Measurements from ENCODE around the gene GUCY1B1.

GUCY1B1 gene

DNA sequence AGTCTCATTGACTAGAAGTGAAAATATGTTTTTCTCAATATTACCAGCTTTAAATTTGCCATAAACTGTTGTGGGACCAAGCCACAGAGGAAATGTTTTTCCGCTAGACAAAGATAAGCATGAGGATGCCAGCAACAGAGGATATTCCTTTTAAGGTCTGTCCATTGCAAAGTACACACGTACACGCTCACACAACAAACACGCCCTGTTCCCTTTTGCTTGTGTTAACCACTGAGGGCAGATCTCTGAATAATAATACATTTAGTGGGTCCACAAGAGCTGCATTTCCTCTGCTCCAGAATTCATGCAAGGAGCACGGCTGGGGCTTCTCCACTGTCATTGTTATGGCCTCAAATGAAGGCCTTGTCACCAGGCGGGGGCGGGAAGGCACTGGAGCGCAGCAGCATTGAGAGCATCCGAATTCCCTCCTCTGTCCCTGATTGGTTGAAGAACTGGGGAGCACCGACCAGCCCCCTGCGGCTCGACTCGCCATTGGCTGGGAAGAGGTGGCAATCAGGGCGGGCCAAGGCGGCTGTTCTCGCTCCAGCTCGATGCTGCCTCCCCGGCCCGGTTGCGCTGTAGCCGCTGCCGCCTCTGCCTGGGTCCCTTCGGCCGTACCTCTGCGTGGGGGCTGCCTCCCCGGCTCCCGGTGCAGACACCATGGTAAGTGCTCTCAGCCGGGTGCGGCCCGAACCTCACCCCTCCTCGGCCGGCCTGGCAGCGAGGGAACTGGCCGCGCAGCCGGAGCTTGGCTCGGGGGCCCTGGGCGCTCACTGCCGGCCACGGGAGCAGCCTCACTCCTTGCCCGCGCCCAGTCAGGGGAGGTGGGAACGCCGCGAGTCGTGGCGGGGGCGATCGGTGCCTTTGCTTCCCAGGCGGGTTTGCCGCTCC, at the start of gene GUCY1B1:
GUCY1B1 (plus strand) TSS at position 541 of the 891 bp plus-strand sequence; CDS start at position 661, 120 bp downstream.
- DNase-seq, result peak; percentile 75 to 81

DNA sequence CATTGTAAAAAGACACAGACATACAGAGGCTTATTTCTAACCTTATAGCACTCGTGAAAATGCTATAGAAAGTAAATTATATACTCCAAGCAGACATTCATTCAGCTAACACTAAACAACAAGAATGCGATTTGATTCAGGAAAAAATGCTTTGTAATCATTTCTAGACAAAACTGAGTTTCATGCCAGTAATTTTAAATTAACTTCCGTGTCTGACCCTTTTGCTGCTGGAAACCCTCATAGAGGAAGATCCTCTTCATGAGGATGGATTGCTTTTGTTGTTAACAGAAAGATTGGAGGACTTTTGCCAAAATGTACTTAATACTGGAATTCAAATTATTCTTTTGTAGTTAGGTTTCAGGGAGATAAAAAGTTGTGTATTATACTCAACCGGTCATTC, 48.9 kb upstream of the GUCY1B1 start:
- DNase-seq, result no peak

DNA sequence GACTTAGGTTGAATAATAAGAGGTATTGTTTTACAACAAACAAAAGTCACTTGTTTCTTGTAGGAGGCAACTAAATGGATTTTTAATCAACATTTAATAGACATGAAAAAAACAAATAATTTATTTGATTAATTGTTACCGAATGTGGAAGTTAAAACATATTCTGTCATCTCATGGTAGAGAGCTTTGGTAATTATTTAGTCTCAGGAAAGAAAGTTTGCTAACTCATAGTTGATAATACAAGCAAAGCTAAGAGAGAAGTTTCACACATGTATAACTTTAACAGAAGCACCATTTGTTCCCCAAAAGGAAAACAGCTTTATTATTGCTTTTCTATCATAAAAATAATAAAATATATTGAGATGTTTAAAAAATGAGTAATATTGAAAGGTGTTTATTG, 47.3 kb upstream of the GUCY1B1 start:
- DNase-seq, result no peak

DNA sequence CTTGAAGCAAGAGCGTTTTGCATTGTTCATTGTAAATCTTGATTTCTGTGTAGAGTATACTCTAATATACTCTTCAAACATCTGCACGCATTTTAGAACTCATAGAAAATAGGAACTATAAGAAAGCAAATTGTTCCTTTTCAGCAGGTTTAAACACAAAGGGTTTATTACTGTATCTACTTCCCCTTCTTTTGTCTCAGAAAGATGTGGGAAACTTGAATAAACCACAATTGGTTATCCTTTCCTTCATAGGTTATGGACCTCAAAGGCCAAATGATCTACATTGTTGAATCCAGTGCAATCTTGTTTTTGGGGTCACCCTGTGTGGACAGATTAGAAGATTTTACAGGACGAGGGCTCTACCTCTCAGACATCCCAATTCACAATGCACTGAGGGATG, 46.0 kb upstream of the GUCY1B1 start:
- DNase-seq, result no peak

DNA sequence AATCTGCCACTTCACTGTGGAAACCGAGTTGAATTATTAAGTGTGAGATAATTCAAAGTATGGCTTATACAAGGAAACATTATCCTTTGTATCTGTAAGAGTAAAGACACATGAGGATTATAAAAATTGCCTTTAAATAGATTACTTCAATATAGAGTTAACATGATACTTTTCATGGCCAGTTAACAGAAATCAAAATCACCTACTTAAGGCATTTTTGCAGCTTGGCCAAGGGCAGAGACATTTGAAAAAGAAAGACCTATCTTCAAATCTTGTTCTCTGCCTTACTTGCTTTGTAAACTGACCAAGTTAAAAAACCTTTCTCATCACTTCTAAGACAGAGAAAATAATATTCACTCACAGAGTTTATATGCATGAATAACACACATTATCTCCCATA, 44.9 kb upstream of the GUCY1B1 start:
- DNase-seq, result no peak

DNA sequence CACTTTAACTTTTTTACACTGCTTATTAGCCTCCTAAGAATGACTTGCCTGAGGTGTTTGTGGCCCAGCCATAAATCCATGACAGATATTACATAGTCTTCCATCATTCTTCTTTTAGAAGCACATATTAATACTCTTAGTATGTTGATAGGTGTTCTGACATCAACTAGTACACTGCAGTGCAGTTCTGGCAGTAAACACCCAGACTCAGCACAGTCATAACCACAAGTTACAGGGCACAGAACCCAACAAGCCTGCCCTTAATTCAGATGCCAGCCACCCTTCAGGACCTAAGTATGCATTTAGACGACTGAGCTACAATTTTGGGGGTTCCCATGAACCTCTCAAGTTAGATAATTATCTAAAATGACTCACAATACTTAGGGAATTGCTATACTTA, 36.5 kb upstream of the GUCY1B1 start:
- no peak for DNase-seq

DNA sequence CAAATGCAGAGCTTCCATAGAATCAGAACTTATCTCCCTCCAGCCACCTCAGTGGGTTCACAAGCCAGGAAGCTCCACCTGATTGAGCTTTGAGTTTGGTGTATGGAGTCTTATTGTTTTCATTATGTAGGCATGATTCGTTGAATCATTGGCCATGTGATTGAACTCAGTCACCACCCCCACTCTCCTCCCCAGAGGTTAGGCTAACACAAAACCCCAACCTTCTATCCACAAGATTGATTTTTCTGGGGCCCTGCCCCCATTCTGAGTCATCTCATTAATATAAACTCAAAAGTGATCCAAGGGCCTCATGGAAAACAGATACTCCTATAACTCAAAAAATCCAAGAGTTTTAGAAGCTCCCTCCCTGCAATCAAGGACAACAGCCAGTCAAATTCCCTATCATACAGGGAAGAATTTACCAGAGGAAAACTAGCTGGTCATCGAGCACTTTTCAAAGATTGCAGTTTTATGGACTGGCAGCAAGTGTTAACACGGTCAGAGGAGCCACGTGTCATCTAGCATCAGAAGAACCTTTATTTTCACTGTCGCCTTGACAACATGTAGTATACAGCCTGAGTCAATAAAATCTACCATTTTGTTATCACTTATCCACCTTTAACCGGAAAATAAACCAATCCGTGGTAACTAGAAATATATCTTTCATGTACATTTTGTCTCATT, 35.9 kb upstream of the GUCY1B1 start:
- no peak for DNase-seq

DNA sequence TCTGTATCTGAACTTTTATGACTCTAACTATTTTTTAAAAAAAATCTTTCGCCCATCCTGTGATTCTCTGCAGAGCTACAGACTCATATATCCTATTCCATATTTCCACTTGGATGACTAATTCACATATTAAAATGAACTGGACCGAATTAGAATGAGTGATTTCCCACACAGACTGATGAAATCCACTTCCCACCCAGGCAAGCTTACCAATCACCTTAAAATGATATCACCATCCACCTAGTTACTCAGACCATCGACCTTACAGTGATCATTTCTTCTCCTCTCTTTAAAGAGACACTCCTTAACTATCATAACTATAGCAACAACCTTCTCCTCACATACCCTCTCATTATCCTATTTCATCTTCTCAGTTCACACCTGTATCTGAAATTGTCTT, 34.1 kb upstream of the GUCY1B1 start:
- no peak for DNase-seq

DNA sequence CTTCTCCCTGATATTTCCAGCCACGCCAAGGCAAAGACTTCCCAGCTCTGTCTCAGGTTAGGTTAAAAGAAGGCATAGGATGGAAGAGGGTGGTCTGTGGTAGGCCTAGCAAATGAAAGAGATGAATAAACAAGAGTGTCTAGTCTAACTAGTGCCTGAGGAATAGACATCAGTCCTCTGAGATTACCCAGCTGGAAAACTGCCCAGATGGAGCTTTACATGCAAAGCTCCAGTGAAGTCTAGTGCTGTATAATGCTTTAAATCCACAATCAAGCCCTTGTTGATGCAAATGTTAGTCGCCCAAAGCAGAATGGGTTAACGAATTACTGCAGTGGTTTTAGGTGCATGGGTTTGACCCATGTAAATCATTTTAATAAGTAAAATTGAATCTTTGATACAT, 24.8 kb upstream of the GUCY1B1 start:
- no peak for DNase-seq

DNA sequence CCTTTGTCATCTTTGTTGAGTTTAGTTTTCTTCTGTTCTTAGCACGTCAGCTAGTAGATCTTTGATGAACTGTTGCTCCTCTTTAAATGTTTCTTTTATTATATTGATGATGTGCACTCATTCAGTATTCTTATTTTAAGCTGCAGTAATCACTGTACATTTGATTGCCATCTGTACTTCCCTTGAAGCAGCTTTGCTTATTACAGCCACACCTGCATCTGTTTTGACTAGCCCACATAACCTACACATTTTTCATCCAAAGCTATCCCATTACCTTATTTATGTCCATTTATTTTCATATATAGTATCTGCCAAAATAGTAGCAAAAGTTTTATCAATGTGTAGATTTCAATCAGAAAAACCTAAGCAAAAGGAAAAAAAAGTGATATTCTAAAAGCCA, 23.9 kb upstream of the GUCY1B1 start:
- DNase-seq, result no peak

DNA sequence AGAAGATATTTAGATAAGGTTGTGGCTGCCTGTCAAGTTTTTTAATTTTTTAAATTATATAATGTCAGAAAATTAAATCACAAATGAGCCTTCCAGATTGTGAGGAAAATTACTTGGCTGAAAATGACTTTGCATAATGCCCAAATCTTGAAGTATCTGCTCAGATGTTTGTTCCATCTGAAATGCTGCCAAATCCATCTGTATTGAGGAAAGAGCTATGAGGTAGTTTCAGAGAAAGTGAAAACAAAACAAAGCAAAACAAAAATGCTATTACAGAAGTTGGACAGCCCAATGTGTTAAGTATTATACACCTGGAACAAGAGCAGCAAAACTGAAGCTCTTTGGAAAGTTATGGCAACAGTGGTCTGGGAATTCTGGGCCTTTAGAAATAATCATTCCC, 23.3 kb upstream of the GUCY1B1 start:
- DNase-seq, result no peak

DNA sequence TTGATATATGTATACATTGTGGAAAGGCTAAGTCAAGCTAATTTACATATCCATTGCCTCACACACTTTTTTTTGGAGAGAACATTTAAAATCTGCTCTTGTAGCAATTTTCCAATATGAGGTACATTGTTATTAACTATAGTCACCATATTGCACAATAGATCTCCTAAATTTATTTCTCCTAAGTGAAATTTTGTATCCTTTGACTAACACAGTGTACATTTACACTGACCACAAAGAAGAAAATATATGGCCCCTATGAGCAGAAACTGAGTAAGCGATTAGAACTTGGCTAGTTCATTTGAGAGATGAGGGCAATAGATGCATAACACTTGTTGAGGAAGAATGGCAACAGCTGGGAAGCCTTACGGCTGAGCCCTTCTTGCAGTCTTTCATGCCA, 20.3 kb upstream of the GUCY1B1 start:
- DNase-seq, result no peak

DNA sequence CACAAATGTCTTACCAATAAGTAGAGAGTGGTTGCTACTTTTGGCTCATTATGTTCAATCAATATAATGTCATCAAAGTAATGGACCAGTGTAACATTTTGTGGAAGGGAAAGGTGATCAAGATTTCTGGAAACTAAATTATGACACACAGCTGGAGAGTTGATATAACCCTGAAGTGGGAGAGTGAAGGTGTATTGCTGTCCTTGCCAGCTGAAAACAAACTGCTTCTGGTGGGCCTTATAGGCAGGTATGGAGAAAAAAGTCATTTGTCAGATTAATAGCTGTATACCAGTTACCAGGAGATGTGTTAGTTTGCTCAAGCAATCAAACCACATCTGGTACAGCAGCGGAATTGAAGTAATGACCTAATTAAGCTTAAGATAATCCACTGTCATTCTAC, 17.3 kb upstream of the GUCY1B1 start:
- DNase-seq, result no peak

DNA sequence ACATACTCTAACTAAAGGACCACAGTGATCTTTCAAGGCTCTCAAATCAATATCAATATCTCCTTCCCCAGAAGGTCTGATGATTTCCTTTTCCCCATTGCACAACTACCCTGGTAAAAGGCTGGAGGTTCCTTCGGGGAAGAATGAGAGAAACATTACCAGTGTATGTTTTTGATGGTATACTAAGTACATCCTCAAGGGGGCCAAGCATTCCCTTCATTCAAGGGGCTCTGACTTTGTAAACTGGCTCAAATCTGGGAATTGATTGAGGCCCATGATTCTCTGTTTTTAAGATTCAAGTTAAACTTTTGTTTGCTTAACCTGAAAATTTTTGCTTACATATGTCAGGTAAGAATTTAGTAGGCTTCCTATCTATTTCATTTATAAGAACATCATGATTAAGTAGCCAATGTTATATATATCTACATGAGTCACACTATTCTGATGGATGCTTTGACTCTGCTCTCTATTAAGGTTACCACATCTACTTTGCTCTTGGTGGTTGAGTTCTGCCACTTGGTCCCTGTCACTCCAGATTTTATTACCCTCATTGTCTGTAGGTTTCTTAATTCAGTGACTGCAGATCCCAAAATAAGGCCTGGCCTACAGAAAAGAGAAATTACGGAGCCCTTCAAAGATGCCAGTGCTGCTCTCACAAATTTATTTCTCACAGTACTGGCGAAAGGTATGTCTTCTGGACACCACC, 16.4 kb upstream of the GUCY1B1 start:
- no peak for DNase-seq

DNA sequence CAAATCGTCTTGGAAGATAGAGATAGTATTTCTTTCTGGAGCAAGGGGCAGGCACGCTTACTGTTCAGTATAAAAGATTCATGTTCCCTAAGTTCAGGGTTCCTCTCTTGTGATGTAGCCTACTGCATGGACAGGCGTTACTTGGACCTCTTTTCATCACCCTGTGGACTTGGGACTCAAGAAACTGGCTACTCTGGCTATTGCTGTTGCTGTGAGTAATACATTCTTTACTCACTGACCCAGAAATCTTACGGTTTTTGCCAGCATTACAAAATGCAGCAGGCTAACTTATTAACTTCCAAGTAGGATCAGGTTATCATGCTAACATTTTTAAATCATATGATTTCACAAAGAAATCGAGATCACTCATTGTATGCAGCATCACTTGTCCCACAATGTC, 12.8 kb upstream of the GUCY1B1 start:
- no peak for DNase-seq

DNA sequence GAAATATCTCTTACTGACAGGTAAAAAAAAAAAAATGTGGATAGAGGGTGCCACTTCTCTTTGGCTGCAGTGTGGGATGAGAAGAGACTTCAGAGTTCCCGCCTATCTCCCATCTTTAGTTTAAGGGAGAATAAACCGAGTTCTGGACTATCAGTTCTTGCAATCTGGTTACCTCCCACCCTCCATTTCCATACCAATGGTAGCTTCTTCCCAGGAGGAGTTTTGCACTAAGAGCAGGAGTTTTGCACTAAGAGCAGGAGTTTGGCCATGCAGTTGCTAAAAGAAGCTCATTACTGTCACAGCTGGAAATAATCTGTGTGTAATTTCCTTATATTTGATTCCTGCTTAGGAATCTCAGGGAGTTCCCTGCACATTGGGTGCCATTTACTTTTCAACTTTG, 10.8 kb upstream of the GUCY1B1 start:
- DNase-seq, result no peak

DNA sequence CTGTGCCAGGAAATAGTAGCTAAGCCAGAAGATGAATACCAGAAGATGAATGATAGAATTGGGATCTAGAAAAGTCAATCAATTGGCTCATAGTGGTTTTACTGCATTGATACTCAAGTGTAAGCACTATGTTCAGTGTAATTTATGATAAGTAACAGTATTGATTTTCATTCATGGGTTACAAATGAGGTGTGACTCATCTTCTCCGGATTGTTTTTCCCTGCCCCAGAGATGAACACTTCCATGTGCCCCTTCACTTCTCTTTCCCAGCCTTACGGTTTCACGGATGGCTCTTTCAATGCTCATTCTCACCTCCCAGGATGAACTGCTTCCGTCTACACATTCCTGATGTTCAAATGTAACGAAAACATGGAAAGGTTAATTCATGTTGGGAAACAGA, 9.8 kb upstream of the GUCY1B1 start:
- DNase-seq, result no peak

DNA sequence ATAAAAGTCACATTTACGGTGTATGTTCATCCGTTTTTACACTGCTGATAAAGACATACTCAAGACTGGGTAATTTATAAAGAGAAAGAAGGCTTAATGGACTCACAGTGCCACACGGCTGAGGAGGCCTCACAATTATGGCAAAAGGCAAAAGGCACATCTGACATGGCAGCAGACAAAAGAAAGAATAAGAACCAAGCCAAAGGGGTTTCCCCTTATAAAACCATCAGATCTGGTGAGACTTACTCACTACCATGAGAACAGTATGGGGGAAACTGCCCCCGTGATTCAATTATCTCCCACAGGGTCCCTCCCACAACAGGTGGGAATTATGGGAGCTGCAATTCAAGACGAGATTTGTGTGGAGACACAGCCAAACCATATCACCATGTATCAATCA, 7.3 kb upstream of the GUCY1B1 start:
- no peak for DNase-seq

DNA sequence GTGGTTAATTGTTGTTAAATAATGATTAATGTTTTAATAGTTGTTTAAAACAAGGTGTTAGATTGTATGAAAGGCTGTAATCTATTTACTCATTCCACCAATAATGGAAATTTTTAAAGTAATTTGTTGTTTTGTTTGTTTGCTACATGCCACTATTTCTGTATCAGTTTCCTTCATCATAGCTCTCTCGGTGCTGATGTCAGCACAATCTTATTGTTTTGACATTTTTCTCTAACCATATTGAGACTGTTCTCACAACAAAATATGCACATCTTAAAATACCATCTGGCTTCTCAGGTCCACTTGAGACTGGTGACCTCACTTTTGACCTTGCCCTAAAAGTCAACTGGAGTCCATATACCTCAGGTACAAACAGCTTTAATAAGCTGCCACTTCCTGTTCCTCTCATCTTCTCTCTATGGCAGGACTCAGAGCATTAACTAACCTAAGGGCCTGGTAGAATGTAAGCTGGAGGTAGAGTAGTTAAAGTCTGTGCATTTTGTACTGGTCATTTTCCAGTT, 1.0 kb upstream of the GUCY1B1 start:
- DNase-seq, result no peak

DNA sequence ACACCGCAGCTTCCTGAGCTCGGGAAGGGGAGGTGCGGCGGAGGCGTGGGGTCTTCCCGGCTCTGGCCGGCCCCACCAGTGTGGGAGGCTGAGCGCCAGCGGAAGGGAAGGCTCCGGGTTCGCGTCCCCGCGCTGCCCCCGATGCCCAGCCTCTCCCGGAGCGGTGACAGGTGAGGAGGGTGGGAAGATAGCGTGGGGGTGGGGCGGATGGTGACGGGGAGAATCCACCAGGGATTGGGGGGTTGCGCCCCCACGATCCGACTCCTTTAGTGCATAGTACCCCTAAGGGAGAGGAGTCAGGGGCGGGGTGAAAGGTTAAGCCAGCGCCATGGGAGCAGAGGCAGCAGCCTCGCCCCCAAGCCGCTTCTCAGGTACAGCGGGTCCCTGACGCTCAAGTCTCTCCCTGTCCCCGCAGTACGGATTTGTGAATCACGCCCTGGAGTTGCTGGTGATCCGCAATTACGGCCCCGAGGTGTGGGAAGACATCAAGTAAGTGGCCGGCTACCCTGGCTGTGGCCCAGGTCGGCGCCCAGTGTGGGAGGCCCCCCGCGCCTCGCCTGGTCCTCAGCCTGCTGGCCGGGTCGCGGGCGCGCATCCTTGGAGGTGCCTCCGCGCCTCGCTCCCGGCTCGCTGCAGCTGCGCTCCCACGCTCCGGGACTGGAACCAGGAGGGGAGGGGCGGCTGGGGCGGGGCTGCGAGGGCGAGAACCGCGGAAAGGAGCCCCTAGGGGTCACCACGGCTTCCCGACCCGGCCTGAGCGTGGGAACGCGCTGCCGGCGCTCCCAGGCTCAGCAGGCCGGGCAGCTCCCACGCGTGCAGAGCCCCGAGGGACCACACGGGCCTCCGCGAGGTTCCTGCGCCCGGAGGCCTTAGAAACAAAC, 791 bp downstream of the GUCY1B1 start:
- peak; percentile 24 to 28 for DNase-seq

DNA sequence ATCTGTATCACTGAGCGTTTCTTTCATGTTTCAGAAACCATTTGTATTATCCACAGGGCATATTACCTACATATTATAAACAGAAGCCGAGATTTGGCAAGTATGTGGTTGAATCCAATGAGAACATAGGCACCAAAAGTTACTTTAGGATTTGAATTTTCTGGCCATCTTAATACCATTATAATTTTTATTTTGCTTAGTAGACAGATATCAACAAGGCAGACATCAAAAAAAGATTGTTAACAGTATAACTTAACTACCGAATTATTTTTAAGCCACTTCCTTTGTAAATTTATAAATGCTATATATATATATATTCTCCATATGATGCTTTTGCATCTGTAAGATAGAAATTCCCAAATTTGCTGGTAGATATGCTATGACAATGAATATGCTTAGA, 2.2 kb downstream of the GUCY1B1 start:
- DNase-seq, result no peak

DNA sequence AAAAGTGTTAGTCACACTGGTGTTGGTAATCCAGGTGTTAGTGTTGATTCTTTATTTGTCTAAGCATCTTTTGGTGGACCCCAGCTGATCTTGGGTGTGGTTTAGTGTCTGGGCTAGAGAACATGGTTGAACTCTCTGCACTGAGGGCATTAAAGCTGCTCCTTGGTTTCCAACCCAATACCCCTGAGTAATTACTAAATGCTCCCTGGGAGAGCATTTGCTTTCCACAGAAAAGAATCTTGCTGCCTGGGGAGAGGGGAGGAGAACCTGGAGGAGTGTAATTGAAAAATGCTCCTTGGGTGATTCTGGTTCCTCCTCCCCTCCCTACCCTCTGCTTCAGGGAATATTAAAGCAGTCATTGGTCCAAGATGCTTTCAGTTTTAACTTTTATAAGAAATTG, 3.1 kb downstream of the GUCY1B1 start:
- no peak for DNase-seq

DNA sequence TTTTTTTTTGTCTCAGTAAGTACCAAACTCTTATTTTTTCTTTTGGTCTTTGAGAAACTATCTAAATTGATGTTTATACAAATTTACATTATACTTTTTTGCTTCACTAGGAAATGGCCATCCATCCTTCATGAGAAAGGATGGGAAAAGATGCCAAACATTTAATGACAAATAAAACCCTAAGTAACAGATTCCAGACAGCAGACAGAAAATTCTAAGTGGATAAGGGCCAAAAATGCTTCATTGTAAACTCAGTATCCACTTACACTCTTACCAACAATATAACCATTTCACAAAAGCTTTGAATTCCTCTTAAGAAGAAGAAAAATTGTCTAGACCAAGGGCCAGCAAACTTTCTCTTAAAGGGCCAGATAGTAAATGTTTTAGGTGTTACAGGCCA, 3.5 kb downstream of the GUCY1B1 start:
- DNase-seq, result no peak

Measured in activated T-cell treated with anti-CD3 and anti-CD28 coated beads, Interleukin-2, amount 50 U/mL, for 48 hours (primary cell).